GM19238 (cell line): ENCODE results near the gene RPRM.
"Not testable (repeated sequence)": the region's sequence is repeated elsewhere in the genome, so short reads cannot be mapped to it uniquely, and the experiment has no call there.

Experiments used
- DNase-seq: peaks from one replicate; pipeline ENCODE4 v3.0.0; 2011; ENCODE audit warnings: low spot score; ENCODE audit not compliant: insufficient read length

Gene RPRM

DNA sequence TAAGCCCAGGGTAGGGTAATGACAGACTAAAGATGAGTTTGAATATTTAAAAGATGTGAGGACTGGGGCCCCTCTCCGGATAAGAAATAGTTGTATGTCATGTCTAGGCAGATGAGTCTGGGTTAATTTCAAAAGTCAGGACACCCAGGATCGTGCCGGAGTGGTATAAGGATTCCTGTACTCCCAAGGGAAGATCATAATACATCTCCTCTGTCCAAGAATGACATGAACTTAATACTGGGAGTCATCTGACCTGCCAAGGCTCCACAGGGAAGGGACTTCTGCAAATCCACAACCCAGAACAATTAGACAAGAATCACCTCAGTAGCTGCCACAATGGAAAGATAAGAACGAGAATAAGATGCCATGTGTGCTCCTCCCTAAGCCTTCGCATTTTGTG is 17.1 kb downstream of the RPRM start:
- no peak for DNase-seq

DNA sequence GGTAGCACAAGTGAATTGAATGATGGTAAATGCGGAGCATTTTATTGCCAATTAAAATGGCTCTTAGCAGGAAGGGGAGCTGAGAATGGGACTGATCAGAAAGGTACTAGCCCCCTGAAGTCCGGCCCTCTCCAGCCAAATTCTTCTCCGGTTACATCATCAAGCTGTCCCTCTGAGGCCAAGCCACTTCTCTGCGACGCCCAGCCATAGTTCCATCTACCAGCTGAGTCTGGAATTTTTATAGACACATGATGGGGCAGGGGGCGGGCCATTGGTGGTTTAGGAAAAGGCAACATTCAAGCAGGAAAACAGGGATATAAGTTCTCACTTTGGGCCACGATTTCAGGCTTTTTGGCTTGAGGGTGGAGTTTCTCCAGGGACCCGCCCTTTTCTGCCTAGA is 22.7 kb downstream of the RPRM start:
- DNase-seq: no peak

DNA sequence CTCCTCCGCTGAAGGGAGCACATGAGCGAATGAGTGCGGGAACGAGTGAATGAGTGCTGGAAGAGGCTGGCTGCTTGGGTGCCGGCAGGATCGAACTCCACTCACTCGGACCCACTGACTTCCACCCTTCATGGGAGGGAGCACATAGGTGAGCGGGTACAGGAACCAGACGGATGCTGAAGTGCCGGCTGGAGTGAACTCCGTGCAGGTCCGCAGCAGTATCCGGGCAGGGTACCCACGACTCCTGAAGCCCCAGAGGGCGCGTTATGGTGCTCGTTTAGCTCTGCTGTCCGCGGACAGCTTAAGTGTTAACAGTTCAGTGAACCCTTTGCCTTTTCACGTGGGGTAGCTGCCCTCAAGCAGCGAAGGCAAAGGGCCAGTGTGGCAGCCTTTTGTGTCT is 23.2 kb downstream of the RPRM start:
- DNase-seq: no peak

DNA sequence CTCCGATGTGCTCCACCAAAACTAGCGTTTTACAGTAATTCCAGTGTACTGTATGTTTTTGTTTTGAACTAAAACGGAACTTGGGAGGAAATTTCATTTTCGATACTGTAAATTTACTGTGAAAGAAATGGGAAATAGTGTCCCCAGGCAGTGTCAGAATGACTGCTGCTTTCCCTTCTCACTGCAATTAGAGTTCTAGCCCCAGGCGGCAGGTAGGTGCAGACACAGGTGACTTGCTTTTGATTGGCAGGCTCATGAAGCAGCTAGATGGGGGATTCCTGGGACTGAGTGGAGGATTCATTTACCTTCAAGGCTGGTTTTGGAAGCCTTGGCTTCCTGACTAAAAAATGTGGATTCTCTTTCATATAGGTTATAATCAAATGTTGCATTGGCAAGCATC is 27.0 kb downstream of the RPRM start:
- DNase-seq: no peak

DNA sequence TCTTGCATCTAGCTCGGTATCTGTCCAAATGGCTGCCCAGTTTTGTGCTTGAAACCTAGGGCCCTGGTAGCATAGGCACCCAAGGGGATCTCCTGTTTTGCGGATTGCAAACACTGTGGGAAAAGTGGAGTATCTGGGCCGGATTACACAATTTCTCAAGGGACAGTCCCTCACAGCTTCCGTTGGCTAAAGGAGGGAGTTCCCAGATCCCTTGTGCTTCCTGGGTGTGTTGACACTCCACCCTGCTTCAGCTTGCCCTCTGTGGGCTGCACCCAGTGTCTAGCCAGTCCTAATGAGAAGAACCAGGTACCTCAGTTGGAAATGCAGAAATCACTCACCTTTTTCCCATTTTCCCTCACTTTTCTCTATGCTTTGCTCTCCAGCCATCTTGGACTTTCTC is 35.5 kb downstream of the RPRM start:
- DNase-seq: no peak

DNA sequence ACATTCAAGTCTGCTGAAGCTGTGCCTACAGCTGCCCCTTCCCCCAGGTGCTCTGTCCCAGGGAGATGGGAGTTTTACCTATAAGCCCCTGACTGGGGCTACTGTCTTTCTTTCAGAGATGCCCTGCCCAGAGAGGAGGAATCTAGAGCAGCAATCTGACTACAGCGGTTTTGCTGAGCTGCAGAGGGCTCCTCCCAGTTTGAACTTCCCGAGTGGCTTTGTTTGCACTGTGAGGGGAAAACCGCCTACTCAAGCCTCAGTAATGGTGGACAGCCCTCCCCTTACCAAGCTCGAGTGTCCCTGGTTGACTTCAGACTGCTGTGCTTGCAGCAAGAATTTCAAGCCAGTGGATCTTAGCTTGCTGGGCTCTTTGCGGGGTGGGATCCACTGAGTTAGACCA is 35.9 kb downstream of the RPRM start:
- DNase-seq: not testable (repeated sequence)

DNA sequence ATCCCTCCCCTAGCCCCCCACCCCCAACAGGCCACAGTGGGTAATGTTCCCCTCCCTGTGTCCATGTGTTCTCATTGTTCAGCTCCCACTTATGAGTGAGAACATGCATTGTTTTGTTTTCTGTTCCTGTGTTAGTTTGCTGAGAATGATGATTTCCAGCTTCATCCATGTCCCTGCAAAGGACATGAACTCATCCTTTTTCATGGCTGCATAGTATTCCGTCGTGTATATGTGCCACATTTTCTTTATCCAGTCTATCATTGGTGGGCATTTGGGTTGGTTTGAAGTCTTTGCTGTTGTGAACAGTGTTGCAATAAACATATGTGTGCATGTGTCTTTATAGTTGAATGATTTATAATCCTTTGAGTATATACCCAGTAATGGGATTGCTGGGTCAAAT is 38.5 kb downstream of the RPRM start:
- DNase-seq: not testable (repeated sequence)

DNA sequence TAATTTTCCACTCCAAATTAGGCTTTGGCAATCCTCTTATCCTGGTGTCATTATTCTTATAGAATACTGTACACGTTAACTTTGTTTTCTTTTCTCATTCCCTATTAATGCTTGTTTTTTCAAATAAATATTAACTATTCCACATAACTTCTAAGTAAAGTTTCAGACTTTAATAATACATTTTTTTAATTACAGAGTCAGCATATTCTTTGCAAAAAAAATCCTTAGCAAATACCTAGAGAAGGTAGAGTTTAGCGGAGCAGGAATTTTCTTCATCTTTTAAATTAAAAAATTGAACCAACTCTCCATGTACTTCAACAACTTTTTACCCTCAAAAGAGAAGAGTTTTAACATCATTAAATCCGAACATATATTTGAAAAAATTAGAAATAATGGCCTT is 45.2 kb downstream of the RPRM start:
- DNase-seq: no peak

DNA sequence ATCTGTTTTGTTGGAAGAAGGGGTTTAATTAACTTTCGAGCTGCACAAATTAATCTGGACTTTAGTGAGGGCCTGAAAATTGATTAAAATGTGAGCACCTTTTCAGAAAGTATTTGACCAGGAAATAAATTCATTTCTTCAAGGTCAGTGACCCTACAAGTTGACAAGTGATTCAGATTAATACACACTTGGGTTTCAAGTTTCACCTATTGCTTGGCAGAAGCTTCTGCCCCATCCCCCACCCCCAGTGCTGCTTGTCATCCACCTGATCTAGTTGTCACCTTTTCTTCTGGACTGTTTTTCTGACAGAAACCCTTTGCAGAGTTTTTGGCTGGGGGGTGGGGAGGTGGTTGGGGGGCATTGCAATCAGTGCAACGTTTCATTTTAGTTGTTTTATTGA is 46.2 kb downstream of the RPRM start:
- DNase-seq: no peak

DNA sequence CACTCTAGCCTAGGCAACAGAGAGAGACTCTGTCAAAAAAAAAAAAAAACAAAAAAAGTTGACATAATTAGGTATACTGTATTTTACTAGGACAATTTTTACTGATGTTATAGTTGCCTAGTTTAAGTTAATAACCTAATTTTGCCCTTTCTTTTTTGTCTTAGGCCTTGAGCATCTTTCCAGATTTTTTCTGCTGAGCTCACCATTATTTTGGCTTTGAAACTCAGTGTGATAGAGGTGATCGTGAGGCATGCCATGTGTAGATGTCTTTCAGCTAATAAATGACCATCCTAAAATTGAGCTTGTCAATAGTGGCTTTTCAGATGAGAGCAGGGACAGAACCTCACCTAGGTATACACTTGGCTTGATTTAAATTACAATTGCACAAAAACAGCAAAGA is 47.4 kb downstream of the RPRM start:
- DNase-seq: no peak
